ENCODE results near the gene CTNND2.
"Not testable (repeated sequence)": the region's sequence is repeated elsewhere in the genome, so short reads cannot be mapped to it uniquely, and the experiment has no call there.

CTNND2 gene

GRCh38 chr5:11650936-11651335, 253.3 kb downstream of the CTNND2 start:
- no peak for DNase-seq

DNA sequence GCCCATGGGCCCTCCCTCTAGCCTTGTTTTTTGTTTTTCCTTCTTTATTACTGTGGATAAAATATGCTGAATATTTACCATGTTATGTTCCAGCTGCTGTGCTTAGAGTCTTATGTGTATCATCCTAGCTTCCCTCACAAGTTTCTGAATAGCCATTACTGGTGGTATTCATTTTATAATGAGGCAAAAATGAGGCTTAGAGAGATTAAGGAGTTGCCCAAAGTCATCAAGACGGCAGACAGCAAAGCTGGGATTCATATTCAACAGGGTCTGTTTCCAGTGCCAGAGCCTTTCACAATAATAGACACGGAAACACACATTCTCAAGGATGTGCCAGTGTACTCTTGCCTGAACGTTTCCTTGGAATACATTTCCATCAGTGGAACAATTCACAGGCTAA, 258.1 kb downstream of the CTNND2 start:
- no peak for DNase-seq

- DNase-seq, result no peak
Measured at GRCh38 chr5:11642438-11642837, 261.8 kb downstream of the CTNND2 start.

DNA sequence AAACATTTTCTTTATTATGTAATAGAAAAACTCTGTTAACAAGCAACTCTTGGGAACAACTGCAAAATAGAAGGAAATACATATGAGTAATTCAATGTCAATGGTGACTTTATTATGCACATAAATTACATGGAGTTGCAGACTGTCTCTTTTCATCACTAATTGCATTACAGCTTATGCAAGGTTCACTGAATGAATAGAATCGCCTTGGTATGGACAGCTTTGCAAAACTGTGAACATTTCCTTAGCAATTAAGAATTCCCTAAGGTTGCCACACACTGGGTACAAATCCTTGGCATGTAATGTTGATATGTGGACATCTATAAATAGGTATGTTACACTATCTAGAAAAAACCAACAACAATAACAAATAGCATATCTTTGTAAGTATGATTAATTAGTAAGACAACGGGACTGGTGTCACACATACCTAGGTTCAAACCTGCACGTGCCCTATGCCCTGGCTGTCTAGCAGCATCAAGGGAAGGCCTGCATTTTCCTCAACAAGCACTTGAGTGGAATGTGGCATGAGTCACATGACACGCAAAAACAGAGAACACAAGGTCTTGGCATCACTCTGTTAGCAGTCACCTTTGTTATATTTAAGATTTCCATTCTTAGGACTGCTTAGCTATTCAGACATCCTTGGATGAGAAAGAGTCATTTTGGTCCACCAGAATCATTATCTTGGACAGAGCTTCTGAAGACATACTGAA, 263.9 kb downstream of the CTNND2 start:
- no peak for DNase-seq

GRCh38 chr5:11622785-11623184, 281.5 kb downstream of the CTNND2 start:
- no peak for DNase-seq

DNA sequence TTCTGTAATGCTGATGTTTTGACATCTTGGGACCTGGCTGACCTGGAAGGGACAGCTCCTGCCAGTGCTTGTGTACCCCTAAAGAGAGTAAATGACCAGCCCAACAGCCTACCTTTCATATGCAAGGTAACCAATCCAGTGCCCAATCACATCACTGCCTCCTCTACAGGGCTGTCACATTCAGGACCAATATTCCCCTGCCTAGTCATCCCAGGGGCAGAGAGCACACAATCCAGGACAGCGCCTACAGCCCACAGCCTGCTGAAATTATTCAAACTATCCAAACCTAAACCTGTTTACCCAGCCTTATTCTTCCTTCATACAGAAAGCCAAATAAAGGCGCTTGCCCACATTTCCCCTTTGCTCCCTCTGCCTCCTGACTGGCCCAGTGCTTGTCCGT, 284.1 kb downstream of the CTNND2 start:
- no peak for DNase-seq

DNA sequence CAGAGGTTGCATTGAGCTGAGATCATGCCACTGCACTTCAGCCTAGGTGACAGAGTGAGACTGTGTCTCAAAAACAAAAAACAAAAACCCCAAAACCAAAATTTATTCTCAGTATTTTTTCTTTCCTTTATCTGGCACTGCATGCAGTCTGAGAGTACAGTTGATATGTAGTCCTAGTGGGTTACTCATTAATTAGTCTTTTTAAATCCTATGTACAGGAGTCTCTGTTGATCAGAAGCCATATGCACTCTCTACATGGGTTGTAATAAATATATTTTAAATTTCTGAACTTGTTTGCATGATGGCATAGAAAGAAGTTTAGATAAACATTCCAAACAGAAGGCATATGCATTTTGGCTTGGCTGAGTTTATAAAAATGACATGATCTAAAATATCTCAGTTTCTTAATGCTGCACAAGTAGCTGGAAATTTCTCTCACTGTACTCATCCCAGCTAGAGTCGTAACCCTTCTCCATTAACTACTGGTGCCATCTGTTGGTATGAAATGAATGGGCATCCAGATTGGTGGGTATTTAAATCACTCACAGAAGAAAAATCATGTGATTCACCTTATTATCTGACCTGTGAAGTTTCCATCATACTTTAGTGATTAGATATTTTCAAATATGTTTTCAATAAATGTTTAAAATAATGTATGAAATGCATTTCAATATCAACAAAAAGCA, 284.8 kb downstream of the CTNND2 start:
- no peak for DNase-seq

DNA sequence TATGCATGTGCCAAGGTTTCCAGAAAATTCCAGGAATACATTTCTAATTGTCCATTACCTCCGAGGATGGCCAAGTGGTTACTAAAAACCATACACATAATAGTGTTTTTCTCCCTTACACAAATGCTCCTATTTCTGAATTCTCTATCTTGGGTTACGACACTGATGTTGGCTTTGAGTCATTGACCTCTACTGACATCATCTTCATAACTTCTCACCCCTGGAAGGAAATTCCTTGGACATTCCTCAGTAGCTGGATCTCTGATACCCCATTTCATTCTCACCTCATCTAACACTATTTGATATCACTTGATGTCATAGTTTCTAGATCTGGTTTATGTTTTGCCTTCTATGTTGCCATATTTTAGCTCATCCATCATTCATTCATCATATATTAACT, 287.2 kb downstream of the CTNND2 start:
- no peak for DNase-seq

DNA sequence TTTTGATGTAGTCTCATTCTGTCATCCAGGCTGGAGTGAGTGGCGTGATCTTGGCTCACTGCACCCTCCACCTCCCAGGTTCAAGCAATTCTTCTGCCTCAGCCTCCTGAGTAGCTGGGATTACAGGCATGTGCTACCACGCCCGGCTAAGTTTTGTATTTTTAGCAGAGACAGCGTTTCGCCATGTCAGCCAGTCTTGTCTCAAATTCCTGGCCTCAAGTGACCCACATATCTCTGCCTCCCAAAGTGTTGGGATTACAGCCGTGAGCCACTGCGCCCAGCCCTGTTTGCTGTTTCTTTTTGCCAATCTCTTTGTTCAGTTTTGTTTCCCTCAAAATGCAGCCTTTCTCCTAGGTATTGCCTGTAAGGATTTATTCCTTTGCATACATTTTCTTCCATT, 287.6 kb downstream of the CTNND2 start:
- DNase-seq, result not testable (repeated sequence)

- no peak for DNase-seq
Measured at GRCh38 chr5:11611011-11611410, 293.2 kb downstream of the CTNND2 start.

- no peak for DNase-seq
Measured at GRCh38 chr5:11609570-11610303, 294.5 kb downstream of the CTNND2 start.

- DNase-seq, result no peak
Measured at GRCh38 chr5:11608530-11608929, 295.7 kb downstream of the CTNND2 start.

- no peak for DNase-seq
Measured at GRCh38 chr5:11607944-11608483, 296.2 kb downstream of the CTNND2 start.

DNA sequence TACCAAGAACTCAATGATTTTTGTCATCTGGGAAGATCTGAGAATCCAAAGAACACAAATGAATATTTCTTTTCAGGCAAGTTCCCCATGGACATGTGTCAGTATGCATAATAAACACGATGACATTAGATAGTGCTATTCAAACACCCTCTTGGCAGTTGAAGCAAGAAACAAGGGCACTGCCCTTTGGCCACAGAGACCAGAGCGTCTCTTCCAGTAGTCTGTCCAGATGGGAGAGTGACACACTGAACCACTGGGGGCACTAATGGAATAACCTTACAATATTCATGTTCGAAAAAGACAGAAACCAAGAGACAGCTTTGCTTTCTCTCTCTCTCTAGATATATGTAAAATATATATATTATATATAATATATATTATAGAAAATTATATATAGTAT, 301.9 kb downstream of the CTNND2 start:
- DNase-seq, result no peak

- no peak for DNase-seq
Measured at GRCh38 chr5:11599499-11599898, 304.7 kb downstream of the CTNND2 start.

DNA sequence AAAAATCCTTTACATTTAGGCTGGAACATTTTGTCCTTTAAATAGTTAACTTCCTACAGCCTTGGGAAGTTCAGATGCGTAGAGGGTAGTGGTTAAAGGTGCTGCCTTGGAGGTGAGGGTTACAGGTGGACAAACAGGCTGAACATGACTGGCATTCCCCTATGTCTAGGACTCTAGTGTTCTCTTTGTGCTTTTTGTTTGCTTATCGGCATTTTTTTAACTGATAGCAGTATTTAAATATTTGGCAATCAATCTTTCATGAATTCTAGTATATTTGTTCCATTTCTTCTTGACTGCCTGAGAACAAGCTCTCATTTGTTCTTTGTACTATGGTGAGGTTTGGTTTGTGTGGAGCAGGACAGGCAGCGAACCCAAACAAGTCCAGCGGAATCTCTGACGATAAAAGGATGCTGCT, 307.6 kb downstream of the CTNND2 start:
- DNase-seq, result no peak

- DNase-seq, result no peak
Measured at GRCh38 chr5:11596185-11596584, 308.1 kb downstream of the CTNND2 start.

GRCh38 chr5:11595045-11595444, 309.2 kb downstream of the CTNND2 start:
- DNase-seq, result no peak

DNA sequence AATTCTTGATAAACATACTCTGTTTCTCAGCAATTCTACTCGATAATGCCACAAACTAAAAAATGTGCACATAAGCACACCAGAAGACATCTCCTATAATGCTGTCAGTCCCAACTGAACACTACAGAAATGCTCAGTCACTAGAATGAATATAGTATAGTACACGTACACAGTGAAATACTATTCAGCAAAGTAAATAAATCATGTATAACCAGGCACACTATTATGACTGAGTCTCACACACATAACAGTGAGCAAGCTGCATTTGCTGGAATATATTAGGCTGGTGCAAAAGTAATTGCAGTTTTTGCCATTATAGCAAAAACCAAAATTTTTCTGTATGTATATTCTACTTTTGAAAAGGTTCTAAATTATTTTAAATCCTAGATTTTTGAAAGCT, 310.2 kb downstream of the CTNND2 start:
- no peak for DNase-seq

DNA sequence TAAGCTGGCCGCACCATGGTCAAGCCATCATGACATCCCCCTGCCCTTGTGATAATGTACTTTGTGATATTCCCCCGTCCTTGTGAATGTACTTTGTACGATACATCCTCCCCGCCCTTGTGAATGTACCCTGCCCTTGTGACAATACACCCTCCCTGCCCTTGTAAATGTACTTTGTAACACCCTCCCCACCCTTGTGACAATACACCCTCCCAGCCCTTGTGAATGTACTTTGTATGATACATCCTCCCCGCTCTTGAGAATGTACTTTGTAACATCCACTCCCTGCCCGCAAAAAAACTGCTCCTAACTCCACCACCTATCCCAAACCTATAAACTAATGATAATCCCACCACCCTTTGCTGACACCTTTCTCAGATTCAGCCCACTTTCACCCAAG, 313.8 kb downstream of the CTNND2 start:
- DNase-seq, result no peak

DNA sequence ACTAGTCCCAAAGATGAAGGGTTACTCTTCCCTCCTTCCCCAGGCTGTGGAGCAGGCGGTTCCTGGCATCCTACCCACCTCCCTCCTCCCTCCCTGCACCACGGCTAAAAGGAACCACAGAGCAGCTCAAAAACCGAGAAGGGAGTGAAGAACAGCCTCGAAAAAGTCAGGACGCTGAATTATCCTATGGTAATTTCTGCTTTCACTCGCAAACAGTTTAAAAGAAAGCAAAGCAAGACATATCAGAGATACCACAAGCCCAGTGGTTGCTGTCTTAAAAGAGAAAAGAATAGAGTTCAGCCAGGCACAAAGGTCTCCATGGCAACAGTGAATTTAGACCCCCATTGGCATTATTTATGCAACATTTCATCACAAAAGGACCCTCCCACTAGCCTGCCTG, 315.4 kb downstream of the CTNND2 start:
- DNase-seq, result no peak

DNA sequence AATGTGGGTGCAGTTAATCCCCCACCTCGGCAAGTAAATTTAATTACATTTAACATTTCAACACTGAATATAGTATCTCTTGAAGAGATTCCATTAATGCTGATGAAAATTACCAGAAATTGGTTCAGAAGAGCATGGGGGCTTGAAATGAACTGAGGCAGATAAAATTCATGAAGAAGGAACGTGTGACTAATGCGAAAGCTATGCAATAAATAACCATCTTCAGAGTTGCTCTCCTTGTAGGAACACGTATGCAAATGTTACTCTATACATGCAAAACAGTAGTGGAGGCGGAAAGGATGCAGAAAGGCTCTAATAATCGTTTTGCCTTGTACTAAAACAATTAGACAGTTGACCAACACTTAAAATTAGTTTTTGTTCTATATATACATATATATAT, 320.2 kb downstream of the CTNND2 start:
- DNase-seq, result no peak

DNA sequence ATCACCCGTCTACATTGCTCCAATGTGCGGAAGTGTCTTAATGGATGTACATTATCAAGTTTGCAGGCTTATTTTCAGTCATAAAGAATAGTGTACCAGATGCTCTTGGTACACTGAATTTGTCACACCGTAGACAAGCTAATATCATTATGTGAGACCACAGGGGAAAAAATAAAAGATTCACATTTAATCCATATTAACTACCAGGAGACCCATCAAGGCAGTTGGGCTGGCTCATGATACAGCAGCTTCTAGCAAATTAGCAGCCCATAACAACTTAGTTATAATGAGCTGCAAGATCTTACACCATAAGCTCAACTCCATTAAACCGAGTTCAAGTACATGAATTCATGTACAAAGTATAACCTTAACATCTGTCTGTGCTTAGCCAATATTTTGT, 324.9 kb downstream of the CTNND2 start:
- DNase-seq, result no peak

GRCh38 chr5:11574787-11575186, 329.5 kb downstream of the CTNND2 start:
- no peak for DNase-seq

All from stimulated activated CD4-positive, alpha-beta T cell treated with anti-CD3 and anti-CD28 coated beads, Interleukin-2, amount 100 ng/mL, for 48 hours (primary cell).